ENCODE measurements around the gene TOP2B. TPM values are rescaled to one million over a fixed set of nuclear protein-coding genes. Genes with fewer than 3 reads are reported as not detected.

TOP2B gene
- total and polyA plus RNA-seq, 9 of the 15 experiments (the other 6 are each of a cell fraction or from before 2014, with no cell fraction given), result 45.3 to 186 (median 134) TPM

DNA sequence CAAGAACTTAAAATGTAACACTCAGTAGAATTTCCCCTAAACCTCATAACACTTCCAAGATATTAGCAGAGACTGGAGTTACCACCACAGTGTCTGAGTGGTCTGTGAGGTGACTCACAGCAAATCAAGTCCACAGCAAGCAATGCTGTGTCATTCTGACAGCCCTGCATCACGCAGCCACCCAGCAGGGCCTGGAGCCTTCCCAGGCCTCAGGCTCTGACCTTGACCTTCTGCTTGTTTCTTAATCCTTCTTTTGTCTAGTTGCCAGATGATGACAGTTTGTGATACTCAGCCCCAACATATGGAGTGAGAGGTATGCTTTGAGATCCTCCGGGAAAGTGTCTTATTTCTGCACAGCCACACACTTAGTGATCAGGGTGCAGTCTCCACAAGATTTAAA lies 82.5 kb downstream of the TOP2B start (continued):
- TF ChIP-seq, protein P1, sequence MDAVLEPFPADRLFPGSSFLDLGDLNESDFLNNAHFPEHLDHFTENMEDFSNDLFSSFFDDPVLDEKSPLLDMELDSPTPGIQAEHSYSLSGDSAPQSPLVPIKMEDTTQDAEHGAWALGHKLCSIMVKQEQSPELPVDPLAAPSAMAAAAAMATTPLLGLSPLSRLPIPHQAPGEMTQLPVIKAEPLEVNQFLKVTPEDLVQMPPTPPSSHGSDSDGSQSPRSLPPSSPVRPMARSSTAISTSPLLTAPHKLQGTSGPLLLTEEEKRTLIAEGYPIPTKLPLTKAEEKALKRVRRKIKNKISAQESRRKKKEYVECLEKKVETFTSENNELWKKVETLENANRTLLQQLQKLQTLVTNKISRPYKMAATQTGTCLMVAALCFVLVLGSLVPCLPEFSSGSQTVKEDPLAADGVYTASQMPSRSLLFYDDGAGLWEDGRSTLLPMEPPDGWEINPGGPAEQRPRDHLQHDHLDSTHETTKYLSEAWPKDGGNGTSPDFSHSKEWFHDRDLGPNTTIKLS (IDR thresholded peaks at IDR 0.05; ENCODE audit: borderline replicate concordance, low read depth), result no peak; the same call in 1 of the 2 replicates
- TF ChIP-seq RBM34 (IDR thresholded peaks at IDR 0.05; ENCODE audit: borderline replicate concordance, insufficient read depth, low read length) (no peak), ZNF445 (CRISPR knock-in tag; IDR thresholded peaks at IDR 0.05; ENCODE audit: low read depth) (no peak), HNRNPLL (IDR thresholded peaks at IDR 0.05; ENCODE audit: low read depth, low read length, poor library complexity, severe bottlenecking) (no peak), XRCC4 (IDR thresholded peaks at IDR 0.05; ENCODE audit: extremely low read depth, insufficient read depth, insufficient read length) (no peak), JUNB (CRISPR knock-in tag; conservative IDR thresholded peaks at IDR 0.05) (no peak), NFIX (CRISPR knock-in tag; IDR thresholded peaks at IDR 0.05; ENCODE audit: low read depth) (no peak), ZBTB2 (IDR thresholded peaks at IDR 0.05) (no peak), L3MBTL2 (IDR thresholded peaks at IDR 0.05) (no peak), BCOR (IDR thresholded peaks at IDR 0.05) (no peak), SP2 (IDR thresholded peaks at IDR 0.05; ENCODE audit: extremely low read depth, low read depth, low read length, poor library complexity, severe bottlenecking) (no peak)
- TF ChIP-seq, protein P2, sequence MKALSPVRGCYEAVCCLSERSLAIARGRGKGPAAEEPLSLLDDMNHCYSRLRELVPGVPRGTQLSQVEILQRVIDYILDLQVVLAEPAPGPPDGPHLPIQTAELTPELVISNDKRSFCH (CRISPR knock-in tag; IDR thresholded peaks at IDR 0.05), result no peak
- TF ChIP-seq, protein P2 (tag; IDR thresholded peaks at IDR 0.05), result no peak
- TF ChIP-seq, protein P3, sequence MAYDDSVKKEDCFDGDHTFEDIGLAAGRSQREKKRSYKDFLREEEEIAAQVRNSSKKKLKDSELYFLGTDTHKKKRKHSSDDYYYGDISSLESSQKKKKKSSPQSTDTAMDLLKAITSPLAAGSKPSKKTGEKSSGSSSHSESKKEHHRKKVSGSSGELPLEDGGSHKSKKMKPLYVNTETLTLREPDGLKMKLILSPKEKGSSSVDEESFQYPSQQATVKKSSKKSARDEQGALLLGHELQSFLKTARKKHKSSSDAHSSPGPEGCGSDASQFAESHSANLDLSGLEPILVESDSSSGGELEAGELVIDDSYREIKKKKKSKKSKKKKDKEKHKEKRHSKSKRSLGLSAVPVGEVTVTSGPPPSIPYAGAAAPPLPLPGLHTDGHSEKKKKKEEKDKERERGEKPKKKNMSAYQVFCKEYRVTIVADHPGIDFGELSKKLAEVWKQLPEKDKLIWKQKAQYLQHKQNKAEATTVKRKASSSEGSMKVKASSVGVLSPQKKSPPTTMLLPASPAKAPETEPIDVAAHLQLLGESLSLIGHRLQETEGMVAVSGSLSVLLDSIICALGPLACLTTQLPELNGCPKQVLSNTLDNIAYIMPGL (CRISPR knock-in tag; IDR thresholded peaks at IDR 0.05), result no peak
- TF ChIP-seq, protein P4, sequence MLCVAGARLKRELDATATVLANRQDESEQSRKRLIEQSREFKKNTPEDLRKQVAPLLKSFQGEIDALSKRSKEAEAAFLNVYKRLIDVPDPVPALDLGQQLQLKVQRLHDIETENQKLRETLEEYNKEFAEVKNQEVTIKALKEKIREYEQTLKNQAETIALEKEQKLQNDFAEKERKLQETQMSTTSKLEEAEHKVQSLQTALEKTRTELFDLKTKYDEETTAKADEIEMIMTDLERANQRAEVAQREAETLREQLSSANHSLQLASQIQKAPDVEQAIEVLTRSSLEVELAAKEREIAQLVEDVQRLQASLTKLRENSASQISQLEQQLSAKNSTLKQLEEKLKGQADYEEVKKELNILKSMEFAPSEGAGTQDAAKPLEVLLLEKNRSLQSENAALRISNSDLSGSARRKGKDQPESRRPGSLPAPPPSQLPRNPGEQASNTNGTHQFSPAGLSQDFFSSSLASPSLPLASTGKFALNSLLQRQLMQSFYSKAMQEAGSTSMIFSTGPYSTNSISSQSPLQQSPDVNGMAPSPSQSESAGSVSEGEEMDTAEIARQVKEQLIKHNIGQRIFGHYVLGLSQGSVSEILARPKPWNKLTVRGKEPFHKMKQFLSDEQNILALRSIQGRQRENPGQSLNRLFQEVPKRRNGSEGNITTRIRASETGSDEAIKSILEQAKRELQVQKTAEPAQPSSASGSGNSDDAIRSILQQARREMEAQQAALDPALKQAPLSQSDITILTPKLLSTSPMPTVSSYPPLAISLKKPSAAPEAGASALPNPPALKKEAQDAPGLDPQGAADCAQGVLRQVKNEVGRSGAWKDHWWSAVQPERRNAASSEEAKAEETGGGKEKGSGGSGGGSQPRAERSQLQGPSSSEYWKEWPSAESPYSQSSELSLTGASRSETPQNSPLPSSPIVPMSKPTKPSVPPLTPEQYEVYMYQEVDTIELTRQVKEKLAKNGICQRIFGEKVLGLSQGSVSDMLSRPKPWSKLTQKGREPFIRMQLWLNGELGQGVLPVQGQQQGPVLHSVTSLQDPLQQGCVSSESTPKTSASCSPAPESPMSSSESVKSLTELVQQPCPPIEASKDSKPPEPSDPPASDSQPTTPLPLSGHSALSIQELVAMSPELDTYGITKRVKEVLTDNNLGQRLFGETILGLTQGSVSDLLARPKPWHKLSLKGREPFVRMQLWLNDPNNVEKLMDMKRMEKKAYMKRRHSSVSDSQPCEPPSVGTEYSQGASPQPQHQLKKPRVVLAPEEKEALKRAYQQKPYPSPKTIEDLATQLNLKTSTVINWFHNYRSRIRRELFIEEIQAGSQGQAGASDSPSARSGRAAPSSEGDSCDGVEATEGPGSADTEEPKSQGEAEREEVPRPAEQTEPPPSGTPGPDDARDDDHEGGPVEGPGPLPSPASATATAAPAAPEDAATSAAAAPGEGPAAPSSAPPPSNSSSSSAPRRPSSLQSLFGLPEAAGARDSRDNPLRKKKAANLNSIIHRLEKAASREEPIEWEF (CRISPR knock-in tag; IDR thresholded peaks at IDR 0.05), result no peak
- TF ChIP-seq, protein P5, sequence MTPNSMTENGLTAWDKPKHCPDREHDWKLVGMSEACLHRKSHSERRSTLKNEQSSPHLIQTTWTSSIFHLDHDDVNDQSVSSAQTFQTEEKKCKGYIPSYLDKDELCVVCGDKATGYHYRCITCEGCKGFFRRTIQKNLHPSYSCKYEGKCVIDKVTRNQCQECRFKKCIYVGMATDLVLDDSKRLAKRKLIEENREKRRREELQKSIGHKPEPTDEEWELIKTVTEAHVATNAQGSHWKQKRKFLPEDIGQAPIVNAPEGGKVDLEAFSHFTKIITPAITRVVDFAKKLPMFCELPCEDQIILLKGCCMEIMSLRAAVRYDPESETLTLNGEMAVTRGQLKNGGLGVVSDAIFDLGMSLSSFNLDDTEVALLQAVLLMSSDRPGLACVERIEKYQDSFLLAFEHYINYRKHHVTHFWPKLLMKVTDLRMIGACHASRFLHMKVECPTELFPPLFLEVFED (CRISPR knock-in tag; conservative IDR thresholded peaks at IDR 0.05), result no peak
